Gastroesophageal sphincter (tissue), 4 donors: ENCODE measurements around the gene TMBIM1. TPM values are rescaled to one million over a fixed set of nuclear protein-coding genes. Genes with fewer than 3 reads are reported as not detected.

Experiments
- ATAC-seq: fragments of 150-250 bp; one replicate; pipeline ENCODE4 v1.9.1; 2016; ENCODE audit warnings: mild to moderate bottlenecking, moderate library complexity
- H3K27ac ChIP-seq, 4 donors: fragments of 200-600 bp; sonication (generic) in 3 of 4; 1 replicate in 3 of 4; 2 replicates in 1 of 4; pipeline ENCODE4 v1.5.1; 2016 to 2019
- H3K27me3 ChIP-seq: fragments of 200-600 bp; sonication (generic); one replicate; pipeline ENCODE4 v1.5.1; 2019
- H3K36me3 ChIP-seq, 2 donors: fragments of 200-600 bp; sonication (generic); one replicate each; pipeline ENCODE4 v1.5.1; 2019; ENCODE audit warnings: control low read depth in 1 of 2
- H3K4me1 ChIP-seq, 3 donors: fragments of 200-600 bp; sonication (generic); 1 replicate in 2 of 3; 2 replicates in 1 of 3; pipeline ENCODE4 v1.5.1; 2016 to 2019; ENCODE audit warnings: control low read depth in 2 of 3
- H3K4me3 ChIP-seq, 2 donors: fragments of 200-600 bp; sonication (generic); one replicate each; pipeline ENCODE4 v1.5.1; 2019; ENCODE audit warnings: mild to moderate bottlenecking in 1 of 2, moderate library complexity in 1 of 2
- H3K9me3 ChIP-seq, 3 donors: fragments of 200-600 bp; sonication (generic); one replicate each; pipeline ENCODE4 v1.5.1; 2017 to 2019; ENCODE audit warnings: control low read depth in 2 of 3
- CTCF ChIP-seq, 4 experiments: fragments of 200-600 bp in 2 of 4; fragments of 450-650 bp in 2 of 4; sonication (generic) in 1 of 4; IDR thresholded peaks; one replicate each; pipeline ENCODE4 v1.5.1; 2017 to 2019; ENCODE audit warnings: antibody characterized with exemption in 4 of 4, mild to moderate bottlenecking in 2 of 4, moderate library complexity in 2 of 4
- EP300 ChIP-seq: sonication (generic); formaldehyde crosslinking; IDR thresholded peaks from one replicate; pipeline ENCODE4 v1.6.1; 2017; ENCODE audit warnings: antibody characterized with exemption, mild to moderate bottlenecking
- POLR2A ChIP-seq, 2 donors: fragments of 450-650 bp; IDR thresholded peaks; one replicate each; pipeline ENCODE4 v1.6.1; 2017; ENCODE audit warnings: antibody characterized with exemption in 2 of 2, mild to moderate bottlenecking in 2 of 2, moderate library complexity in 1 of 2
- POLR2AphosphoS5 ChIP-seq: sonication (generic); formaldehyde crosslinking; IDR thresholded peaks from one replicate; pipeline ENCODE4 v1.6.1; 2017; ENCODE audit warnings: antibody characterized with exemption
- WGBS, 2 donors: methylation state at CpG; one replicate each; pipeline ENCODE4 v1.1.5; 2018; ENCODE audit warnings: low coverage in 1 of 2; 5-methylcytosine and 5-hydroxymethylcytosine counted together
- total RNA-seq, 4 donors: library from RNA; depleted of rRNA; stranded (reverse); fragments of >200 nt; gene quantifications; one replicate each; pipeline ENCODE4 v1.1.0, GENCODE V29; 2016

TMBIM1 gene
- total RNA-seq, 4 donors from 2014 or later, result 152 to 245 (median 191) TPM

GRCh38 chr2:218332920-218333645 is 40.8 kb upstream of the TMBIM1 start:
- Histone ChIP-seq H3K27me3 (no peaks in the 10 kb centered on the region), H3K4me3 (no peak overlapping the region), H3K9me3 (no peaks in the 10 kb centered on the region), H3K27ac (peak overlapping the region in 3 of 4 donors; percentile 38 to 59 (median 47)), H3K36me3 (no peaks in the 10 kb centered on the region), H3K4me1 (no peaks in the 10 kb centered on the region)
- 68% methylated on average over 15 of the region's 16 CpGs; no CpG with 5 or more reads in 1 of the 2 donors for WGBS, 2 donors
- ATAC-seq, result peak; percentile 62
- TF ChIP-seq EP300 (no peak), POLR2AphosphoS5 (no peak), POLR2A (IDR thresholded peaks at IDR 0.05) (peak in 1 of 2 donors; percentile 26)

DNA sequence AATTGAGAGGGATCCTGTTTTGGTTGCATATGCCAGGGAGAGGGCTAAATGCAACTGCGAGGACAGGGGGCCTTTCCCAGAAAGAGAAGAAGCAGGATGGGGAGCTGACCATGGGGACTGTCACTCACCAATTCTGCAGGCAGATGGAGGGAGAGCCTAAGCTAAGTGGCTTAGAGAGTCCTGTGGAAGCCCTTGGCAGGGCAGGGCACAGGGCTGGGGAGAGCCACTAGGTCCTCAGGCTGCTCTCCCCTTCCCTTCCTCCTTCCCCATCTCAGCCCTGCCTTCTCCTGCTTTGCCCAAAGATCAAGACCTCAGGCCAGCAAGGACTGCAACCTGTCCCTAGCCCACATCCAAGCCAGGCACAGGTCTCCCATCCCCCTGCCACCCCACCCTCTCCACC is 40.0 kb upstream of the TMBIM1 start:
- Histone ChIP-seq H3K9me3 (no peaks in the 10 kb centered on the region), H3K4me3 (no peak overlapping the region), H3K4me1 (no peaks in the 10 kb centered on the region), H3K27ac (peak overlapping the region in 2 of 4 donors; percentile 47 to 59), H3K27me3 (no peaks in the 10 kb centered on the region), H3K36me3 (no peaks in the 10 kb centered on the region)
- 86% methylated on average over 1 of the region's 1 CpG for WGBS, 2 donors
- no peak for TF ChIP-seq EP300
- TF ChIP-seq POLR2AphosphoS5, result no peak
- no peak for TF ChIP-seq CTCF (IDR thresholded peaks at IDR 0.05)
- no peak for TF ChIP-seq POLR2A (IDR thresholded peaks at IDR 0.05)
- no peak for ATAC-seq

DNA sequence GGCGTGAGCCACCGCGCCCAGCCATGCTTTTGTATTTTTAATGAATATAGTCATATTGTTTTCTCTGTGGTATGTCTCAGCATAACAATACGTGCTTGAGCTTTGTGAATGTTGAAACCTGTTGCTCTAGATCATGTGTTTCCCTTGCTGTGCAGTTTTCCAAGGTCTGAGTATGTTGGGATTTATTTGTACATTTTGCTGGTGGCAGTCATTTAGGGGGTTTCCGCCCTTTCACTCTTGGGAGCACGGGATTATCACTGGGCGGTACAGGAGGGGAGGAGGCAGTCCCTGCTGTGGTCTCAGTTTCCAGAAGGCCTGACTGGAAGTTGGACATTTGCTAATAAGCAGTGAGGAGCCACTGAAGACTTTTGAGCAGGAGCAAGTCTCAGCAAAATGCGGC is 39.4 kb upstream of the TMBIM1 start:
- Histone ChIP-seq H3K4me3 (no peak overlapping the region), H3K36me3 (no peaks in the 10 kb centered on the region), H3K27ac (peak overlapping the region in 1 of 4 donors; percentile 59), H3K4me1 (no peaks in the 10 kb centered on the region), H3K9me3 (no peaks in the 10 kb centered on the region), H3K27me3 (no peaks in the 10 kb centered on the region)
- no peak for ATAC-seq
- WGBS, 2 donors, result 85 to 91% methylated on average over 5 to 6 of the region's 8 CpGs
- TF ChIP-seq POLR2AphosphoS5, result no peak
- TF ChIP-seq CTCF (IDR thresholded peaks at IDR 0.05), result no peak
- no peak for TF ChIP-seq EP300
- TF ChIP-seq POLR2A (IDR thresholded peaks at IDR 0.05), result no peak

- 65% methylated on average over 2 of the region's 8 CpGs; no CpG with 5 or more reads in 1 of the 2 donors for WGBS, 2 donors
- Histone ChIP-seq H3K9me3 (no peaks in the 10 kb centered on the region), H3K4me1 (no peaks in the 10 kb centered on the region), H3K27me3 (no peaks in the 10 kb centered on the region), H3K27ac (no peak overlapping the region), H3K4me3 (no peak overlapping the region), H3K36me3 (no peaks in the 10 kb centered on the region)
- no peak for ATAC-seq
- no peak for TF ChIP-seq POLR2AphosphoS5
- no peak for TF ChIP-seq CTCF (IDR thresholded peaks at IDR 0.05)
- no peak for TF ChIP-seq POLR2A (IDR thresholded peaks at IDR 0.05)
- TF ChIP-seq EP300, result no peak
Observed at GRCh38 chr2:218329826-218330593, 37.7 kb upstream of the TMBIM1 start.

- ATAC-seq, result no peak
- Histone ChIP-seq H3K27me3 (no peaks in the 10 kb centered on the region), H3K9me3 (no peaks in the 10 kb centered on the region), H3K4me1 (peaks cover 0 to 4% (median 0%) of the 10 kb centered on the region in 3 donors), H3K4me3 (no peak overlapping the region), H3K36me3 (no peaks in the 10 kb centered on the region), H3K27ac (no peak overlapping the region)
- TF ChIP-seq POLR2A (IDR thresholded peaks at IDR 0.05) (no peak), POLR2AphosphoS5 (no peak), CTCF (IDR thresholded peaks at IDR 0.05) (no peak), EP300 (no peak)
- 85 to 100% methylated on average over 5 to 6 of the region's 18 CpGs for WGBS, 2 donors
Observed at GRCh38 chr2:218329027-218329825, 36.9 kb upstream of the TMBIM1 start.
